Peyer's patch (tissue), 4 donors: ENCODE measurements around the gene RERE. TPM values are rescaled to one million over a fixed set of nuclear protein-coding genes. Genes with fewer than 3 reads are reported as not detected.

Source experiments
- DNase-seq, 3 donors: peaks; one replicate each; pipeline ENCODE4 v3.0.0-alpha.2; 2017 to 2019
- H3K27ac ChIP-seq, 4 donors: fragments of 200-600 bp; sonication (generic); one replicate each; pipeline ENCODE4 v1.5.1; 2016 to 2019
- H3K27me3 ChIP-seq, 2 donors: fragments of 200-600 bp; sonication (generic); one replicate each; pipeline ENCODE4 v1.5.1; 2019
- H3K36me3 ChIP-seq, 3 donors: fragments of 200-600 bp; sonication (generic); one replicate each; pipeline ENCODE4 v1.5.1; 2016 to 2019
- H3K4me1 ChIP-seq, 4 donors: fragments of 200-600 bp; sonication (generic); one replicate each; pipeline ENCODE4 v1.5.1; 2016 to 2019
- H3K4me3 ChIP-seq, 4 donors: fragments of 200-600 bp; sonication (generic); 1 replicate in 3 of 4; 2 replicates in 1 of 4; pipeline ENCODE4 v1.5.1; 2016 to 2019; ENCODE audit warnings: mild to moderate bottlenecking in 1 of 4
- H3K9me3 ChIP-seq, 4 donors: fragments of 200-600 bp; sonication (generic); one replicate each; pipeline ENCODE4 v1.5.1; 2016 to 2019; ENCODE audit warnings: mild to moderate bottlenecking in 1 of 4
- CTCF ChIP-seq, 6 experiments: fragments of 450-650 bp in 4 of 6; fragments of 200-600 bp in 2 of 6; sonication (generic) in 1 of 6; IDR thresholded peaks; one replicate each; pipeline ENCODE4 v1.5.1; 2017 to 2019; ENCODE audit warnings: antibody characterized with exemption in 6 of 6, mild to moderate bottlenecking in 3 of 6, moderate library complexity in 1 of 6
- POLR2A ChIP-seq, 2 donors: fragments of 450-650 bp; IDR thresholded peaks; one replicate each; pipeline ENCODE4 v1.5.1; 2017; ENCODE audit warnings: antibody characterized with exemption in 2 of 2, mild to moderate bottlenecking in 2 of 2, moderate library complexity in 2 of 2
- total RNA-seq, 4 donors: library from RNA; depleted of rRNA; stranded (reverse); fragments of >200 nt; gene quantifications; one replicate each; pipeline ENCODE4 v1.1.0, GENCODE V29; 2016

Gene RERE
- total RNA-seq, 4 donors from 2014 or later, result 98.5 to 528 (median 110) TPM

- no peaks in the 10 kb centered on the region for H3K27me3 ChIP-seq
These were observed 355.9 kb downstream of the RERE start for GRCh38 chr1:8461351-8462110.

GRCh38 chr1:8460784-8461183 is 356.7 kb downstream of the RERE start:
- H3K4me1 ChIP-seq, result peaks cover 0 to 34% (median 0%) of the 10 kb centered on the region in 4 donors
- H3K9me3 ChIP-seq, result no peaks in the 10 kb centered on the region
- no peak for DNase-seq
- H3K4me3 ChIP-seq, result no peak overlapping the region
- H3K36me3 ChIP-seq, result no peaks in the 10 kb centered on the region
- no peak overlapping the region for H3K27ac ChIP-seq
- H3K27me3 ChIP-seq, result no peaks in the 10 kb centered on the region
- no peak for TF ChIP-seq POLR2A (IDR thresholded peaks at IDR 0.05)
- TF ChIP-seq CTCF (IDR thresholded peaks at IDR 0.05), result no peak

More at GRCh38 chr1:8461351-8462110, 355.9 kb downstream of the RERE start:
- DNase-seq, result no peak
- H3K27ac ChIP-seq, result peak overlapping the region in 1 of 4 donors; percentile 83
- peaks cover 0 to 31% (median 0%) of the 10 kb centered on the region in 4 donors for H3K4me1 ChIP-seq
- no peak for TF ChIP-seq CTCF (IDR thresholded peaks at IDR 0.05)
- TF ChIP-seq POLR2A (IDR thresholded peaks at IDR 0.05), result no peak
- no peaks in the 10 kb centered on the region for H3K9me3 ChIP-seq
- H3K36me3 ChIP-seq, result no peaks in the 10 kb centered on the region
- H3K4me3 ChIP-seq, result no peak overlapping the region

- H3K4me1 ChIP-seq, result peaks cover 0 to 41% (median 0%) of the 10 kb centered on the region in 4 donors
- H3K9me3 ChIP-seq, result no peaks in the 10 kb centered on the region
- no peak overlapping the region for H3K4me3 ChIP-seq
- DNase-seq, result no peak
- no peaks in the 10 kb centered on the region for H3K27me3 ChIP-seq
- TF ChIP-seq POLR2A (IDR thresholded peaks at IDR 0.05) (no peak), CTCF (IDR thresholded peaks at IDR 0.05) (no peak)
- H3K27ac ChIP-seq, result no peak overlapping the region
- no peaks in the 10 kb centered on the region for H3K36me3 ChIP-seq
These were observed 357.3 kb downstream of the RERE start for GRCh38 chr1:8460132-8460544.

GRCh38 chr1:8458607-8459006 is 358.8 kb downstream of the RERE start:
- no peak overlapping the region for H3K4me3 ChIP-seq
- no peaks in the 10 kb centered on the region for H3K27me3 ChIP-seq
- no peaks in the 10 kb centered on the region for H3K9me3 ChIP-seq
- H3K36me3 ChIP-seq, result no peaks in the 10 kb centered on the region
- H3K27ac ChIP-seq, result no peak overlapping the region
- peaks cover 0 to 31% (median 0%) of the 10 kb centered on the region in 4 donors for H3K4me1 ChIP-seq
- TF ChIP-seq CTCF (IDR thresholded peaks at IDR 0.05) (no peak), POLR2A (IDR thresholded peaks at IDR 0.05) (no peak)
- no peak for DNase-seq

GRCh38 chr1:8457760-8458381 is 359.6 kb downstream of the RERE start:
- TF ChIP-seq POLR2A (IDR thresholded peaks at IDR 0.05), result no peak
- no peak for TF ChIP-seq CTCF (IDR thresholded peaks at IDR 0.05)
- H3K4me3 ChIP-seq, result no peak overlapping the region
- H3K9me3 ChIP-seq, result no peaks in the 10 kb centered on the region
- no peaks in the 10 kb centered on the region for H3K36me3 ChIP-seq
- no peaks in the 10 kb centered on the region for H3K27me3 ChIP-seq
- DNase-seq, result no peak
- H3K4me1 ChIP-seq, result peaks cover 0 to 24% (median 0%) of the 10 kb centered on the region in 4 donors
- no peak overlapping the region for H3K27ac ChIP-seq
